ENCODE results near the gene ADAMTS10. TPM values are rescaled to one million over a fixed set of nuclear protein-coding genes. Genes with fewer than 3 reads are reported as not detected.
"Not testable (repeated sequence)": the region's sequence is repeated elsewhere in the genome, so short reads cannot be mapped to it uniquely, and the experiment has no call there.

ADAMTS10 gene
- polyA plus RNA-seq, 4 donors: 31.1 to 62.8 (median 42.7) TPM

DNA sequence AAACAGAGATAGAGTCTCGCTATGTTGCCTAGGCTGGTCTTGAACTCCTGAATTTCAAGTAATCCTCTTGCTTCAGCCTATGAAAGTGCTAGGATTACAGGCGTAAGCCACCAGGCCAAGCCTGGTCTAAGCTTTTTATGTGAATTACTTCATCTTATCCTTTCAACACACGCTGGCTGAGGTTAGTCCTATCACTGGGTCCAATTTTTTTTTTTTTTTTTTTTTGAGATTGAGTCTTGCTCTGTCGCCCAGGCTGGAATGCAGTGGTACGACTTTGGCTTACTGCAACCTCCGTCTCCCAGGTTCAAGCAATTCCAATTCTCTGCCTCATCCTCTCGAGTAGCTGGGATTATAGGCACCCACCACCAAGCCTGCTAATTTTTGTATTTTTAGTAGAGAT lies 43.7 kb downstream of the ADAMTS10 start:
- no peak for DNase-seq (ENCODE audit: low read depth in 4 of 4, low spot score in 3 of 4)

DNA sequence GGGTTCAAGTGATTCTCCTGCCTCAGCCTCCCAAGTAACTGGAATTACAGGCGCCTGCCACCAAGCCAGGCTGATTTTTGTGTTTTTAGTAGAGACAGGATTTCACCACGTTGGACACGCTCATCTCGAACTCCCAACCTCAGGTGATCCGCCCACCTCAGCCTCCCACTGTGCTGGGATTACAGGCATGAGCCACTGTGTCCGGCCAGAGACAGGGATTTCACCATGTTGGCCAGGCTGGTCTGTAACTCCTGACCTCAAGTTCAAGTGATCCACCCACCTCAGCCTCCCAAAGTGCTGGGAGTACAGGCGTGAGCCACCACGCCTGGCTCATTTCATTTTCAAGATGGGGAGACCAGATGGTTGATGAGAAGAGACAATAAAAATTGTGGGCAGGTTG lies 45.6 kb downstream of the ADAMTS10 start:
- not testable (repeated sequence) for DNase-seq (ENCODE audit: low read depth in 4 of 4, low spot score in 3 of 4)

DNA sequence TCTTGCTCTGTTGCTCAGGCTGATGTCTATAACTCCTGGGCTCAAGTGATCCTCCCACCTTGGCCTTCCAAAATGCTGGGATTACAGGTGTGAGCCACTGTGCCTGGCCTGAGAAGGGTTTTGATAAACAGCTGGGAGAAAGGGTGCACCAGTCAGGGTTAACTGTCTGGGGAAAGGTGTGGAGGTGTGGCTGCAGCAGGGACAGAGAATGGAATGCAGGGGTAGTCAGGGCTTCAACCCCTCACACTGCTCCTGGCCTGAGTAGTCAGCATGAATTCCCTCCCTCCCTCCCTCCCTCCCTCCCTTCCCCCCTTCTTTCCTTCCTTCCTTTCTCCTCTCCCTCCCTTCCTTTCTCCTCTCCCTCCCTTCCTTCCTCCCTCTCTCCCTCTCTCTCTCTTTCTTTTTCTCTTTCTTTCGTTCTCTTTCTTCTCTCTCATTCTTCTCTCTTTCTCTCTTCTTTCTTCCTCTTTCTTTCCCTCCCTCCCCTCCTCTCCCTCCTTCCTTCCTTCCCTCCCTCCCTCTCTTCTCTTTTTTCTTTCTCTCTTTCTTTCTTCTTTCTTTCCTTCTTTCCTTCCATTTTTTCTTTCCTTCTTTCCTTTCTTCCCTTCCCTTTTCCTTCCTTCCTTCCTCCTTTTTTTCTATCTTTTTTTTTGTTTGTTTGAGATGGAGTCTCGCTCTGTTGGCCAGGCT lies 49.3 kb downstream of the ADAMTS10 start:
- no peak for DNase-seq (ENCODE audit: low read depth in 4 of 4, low spot score in 3 of 4)

DNA sequence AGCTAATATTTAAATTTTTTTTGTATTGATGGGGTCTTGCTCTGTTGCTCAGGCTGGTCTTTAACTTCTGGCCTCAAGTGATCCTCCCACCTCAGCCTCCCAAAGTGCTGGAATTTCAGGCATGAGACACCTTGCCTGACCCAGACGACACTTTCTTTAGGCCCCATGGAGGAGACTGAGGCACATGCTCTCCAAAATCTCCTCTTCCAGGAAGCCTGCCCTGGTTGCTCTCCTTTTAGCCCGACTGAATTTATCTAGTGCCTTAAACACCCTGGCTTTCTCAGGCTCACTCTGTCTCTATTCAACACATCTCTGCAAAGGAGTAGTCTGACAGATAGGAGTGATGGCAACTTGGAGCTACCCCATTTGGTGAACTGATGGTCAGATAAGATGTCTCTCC lies 52.2 kb downstream of the ADAMTS10 start:
- DNase-seq (ENCODE audit: low read depth in 4 of 4, low spot score in 3 of 4): no peak

DNA sequence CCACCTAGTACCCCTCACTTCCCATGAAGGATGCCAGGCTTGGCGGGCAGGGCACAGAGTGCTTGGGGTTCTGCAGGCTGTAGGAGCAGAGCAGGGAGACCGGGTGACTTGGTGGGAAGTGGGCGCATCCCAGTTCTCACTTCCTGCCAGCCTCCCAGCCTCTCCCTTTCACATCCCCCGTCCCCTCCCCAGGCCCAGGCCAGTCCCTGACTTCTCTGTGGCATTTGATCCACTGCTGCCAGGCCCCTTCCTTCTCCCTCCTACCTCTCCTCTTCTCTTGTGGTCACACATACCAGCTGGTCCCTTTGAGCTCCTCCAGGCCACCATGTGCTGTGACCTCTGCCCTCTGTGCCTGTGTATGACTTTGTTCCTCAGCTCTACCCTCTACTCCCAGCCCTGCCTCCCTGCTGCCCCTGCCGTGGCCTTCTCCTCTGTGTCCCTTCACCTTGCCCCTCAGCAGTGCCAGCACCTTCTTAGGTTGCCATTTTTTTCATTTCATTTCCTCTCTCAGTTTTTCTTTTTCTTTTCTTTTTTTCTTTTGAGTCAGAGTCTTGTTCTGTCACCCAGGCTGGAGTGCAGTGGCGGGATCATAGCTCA lies 52.8 kb downstream of the ADAMTS10 start:
- DNase-seq (ENCODE audit: low read depth in 4 of 4, low spot score in 3 of 4): no peak

DNA sequence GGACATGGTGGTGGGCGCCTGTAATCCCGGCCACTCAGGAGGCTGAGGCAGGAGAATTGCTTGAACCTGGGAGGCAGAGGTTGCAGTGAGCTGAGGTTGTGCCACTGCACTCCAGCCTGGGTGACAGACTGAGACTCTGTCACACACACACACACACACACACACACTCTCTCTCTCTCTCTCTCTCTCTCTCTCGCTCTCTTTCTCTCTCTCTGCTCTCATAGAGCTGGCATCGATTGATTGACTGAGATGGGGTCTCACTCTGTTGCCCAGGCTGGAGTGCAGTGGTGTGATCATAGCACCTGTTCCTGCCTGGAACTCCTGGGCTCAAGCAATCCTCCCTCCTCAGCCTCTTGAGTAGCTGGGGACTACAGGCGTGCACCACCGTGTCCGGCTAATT lies 56.8 kb downstream of the ADAMTS10 start:
- not testable (repeated sequence) for DNase-seq (ENCODE audit: low read depth in 4 of 4, low spot score in 3 of 4)

DNA sequence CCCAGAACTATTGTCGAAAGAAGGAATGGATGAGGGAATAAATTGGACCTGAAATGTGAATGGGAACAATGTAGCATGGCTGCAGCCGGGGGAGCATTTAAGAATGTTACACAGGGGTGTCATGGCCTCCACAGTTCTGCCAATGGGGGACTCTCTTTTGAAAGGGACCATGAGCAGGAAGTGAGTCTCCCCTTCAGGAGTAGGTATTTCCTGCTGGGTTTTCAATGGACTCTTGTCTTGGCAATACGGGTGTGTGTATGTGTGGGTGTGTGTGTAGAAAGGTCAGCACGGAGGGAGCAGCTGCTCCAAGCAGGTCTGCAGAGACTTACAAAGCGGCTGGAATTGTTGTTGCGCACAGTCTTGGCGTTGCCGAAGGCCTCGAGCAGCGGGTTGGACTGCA lies 57.7 kb downstream of the ADAMTS10 start:
- no peak for DNase-seq (ENCODE audit: low read depth in 4 of 4, low spot score in 3 of 4)

DNA sequence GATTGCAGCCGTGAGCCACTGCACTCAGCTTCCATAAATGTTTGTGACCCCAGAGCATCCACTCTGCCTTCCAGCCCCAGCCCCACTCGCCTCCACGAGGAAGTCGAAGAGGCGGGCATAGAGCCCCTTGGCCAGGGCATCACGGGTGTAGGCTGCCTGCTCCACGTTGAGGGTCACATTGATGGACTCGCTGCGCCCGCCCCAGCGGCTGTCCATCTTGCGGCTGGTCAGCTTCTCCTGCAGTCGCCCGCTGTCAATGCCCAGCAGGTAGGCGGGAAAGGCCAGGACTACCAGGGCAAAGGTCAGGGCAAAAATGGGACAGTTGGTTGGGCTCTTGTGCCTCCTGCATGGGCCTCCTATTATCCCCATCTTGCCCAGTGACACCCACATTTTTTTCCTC lies 60.4 kb downstream of the ADAMTS10 start:
- DNase-seq (ENCODE audit: low read depth in 4 of 4, low spot score in 3 of 4): no peak

DNA sequence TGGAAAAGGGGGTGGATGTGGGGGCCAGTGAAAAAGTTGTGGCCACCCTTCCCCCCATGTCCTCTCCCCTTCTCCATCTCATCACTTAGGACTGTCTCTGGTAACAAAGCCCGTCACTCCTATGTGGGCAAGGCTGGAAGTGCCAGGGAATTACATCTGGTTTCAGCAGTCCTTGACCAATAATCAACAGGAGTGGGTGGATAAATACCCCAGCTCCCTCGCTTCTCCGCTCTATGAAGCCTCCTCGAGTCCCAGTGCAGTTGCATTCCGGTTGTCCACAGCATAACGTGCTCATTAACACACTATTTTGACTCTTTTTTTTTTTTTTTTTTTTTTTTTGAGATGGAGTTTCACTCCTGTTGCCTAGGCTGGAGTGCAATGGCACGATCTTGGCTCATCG lies 64.8 kb downstream of the ADAMTS10 start:
- DNase-seq (ENCODE audit: low read depth in 4 of 4, low spot score in 3 of 4): no peak

DNA sequence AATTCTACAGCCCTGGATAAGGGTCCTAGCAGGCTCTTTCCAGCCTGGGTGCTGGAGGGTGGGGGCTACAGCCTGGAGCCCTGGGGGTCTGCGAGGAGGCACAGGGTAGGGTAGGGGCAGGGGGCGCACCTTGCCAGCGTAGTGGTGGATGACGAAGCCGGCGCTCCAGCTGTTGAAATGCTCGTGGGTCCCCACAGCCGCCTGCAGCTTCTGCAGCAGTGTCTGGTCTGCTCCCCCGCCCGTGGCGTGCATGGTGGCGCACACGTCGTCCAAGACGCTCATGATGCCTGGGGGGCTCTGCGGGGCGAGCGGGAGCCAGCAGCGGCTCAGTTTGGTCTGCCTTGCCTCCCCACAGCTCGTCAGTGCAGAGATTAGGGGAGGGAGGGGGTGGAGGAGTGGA lies 66.3 kb downstream of the ADAMTS10 start:
- no peak for DNase-seq (ENCODE audit: low read depth in 4 of 4, low spot score in 3 of 4)

DNA sequence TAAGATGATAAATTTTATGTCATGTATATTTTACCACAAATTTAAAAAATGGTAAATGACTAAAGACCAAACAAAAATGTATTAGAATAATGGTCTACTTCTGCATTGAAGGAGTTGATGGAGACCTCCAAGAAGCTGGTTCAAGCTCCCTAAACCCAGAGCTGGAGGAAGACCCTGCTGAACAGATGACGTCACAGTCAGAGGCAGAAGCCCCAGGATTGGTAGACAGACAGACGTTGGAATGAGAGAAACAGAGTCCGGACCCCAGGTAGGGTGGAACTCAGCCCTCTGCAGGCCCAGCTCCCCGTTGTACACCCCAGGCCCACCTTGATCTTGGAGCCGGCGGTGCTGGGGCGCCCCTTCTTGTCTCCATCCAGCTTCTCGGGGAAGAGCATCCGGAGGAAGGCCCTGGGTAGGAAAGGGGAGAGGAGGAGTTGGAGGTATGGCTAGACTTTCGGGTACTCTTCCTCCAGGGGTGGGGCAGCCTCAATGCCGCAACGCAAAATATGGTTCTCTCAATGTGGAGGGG lies 70.8 kb downstream of the ADAMTS10 start:
- no peak for DNase-seq (ENCODE audit: low read depth in 4 of 4, low spot score in 3 of 4)

DNA sequence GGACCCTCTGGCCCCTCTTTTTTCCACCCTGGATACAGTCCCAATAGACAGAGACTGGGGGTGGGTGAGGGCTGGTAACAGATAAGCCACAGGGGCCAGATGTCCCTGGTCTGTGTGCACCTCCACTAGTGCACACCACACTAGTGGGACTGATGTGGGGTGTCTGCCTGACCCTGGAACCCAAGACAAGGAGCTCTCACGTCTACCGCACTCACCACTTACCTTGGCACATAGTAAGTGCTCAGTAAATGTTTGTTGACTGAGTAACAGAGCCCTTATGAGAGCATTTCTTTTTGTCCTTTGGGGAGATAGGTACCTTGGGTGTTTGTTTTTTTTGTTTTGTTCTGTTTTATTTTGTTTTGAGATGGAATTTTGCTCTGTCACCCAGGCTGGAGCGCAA lies 73.4 kb downstream of the ADAMTS10 start:
- no peak for DNase-seq (ENCODE audit: low read depth in 4 of 4, low spot score in 3 of 4)

DNA sequence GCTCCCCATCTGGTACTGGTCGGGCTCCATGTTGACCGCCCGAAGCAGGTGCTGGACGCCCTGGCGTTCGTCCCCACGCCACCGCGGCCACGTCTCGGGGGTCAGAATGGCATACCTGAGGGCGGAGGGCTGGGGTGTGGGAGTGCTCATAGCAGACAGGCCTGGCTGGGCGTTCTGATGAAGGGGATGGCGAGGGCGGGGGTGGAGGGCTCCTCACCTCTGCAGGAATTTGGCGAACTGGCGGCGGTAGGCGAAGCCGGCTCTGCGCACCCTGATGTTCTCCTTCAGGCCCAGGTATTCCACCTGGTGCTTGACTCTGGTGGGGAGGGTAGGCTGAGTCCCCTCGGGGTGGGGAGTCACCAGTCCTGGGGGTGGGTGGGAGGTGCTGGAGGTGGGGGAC lies 74.2 kb downstream of the ADAMTS10 start:
- DNase-seq (ENCODE audit: low read depth in 4 of 4, low spot score in 3 of 4): no peak

DNA sequence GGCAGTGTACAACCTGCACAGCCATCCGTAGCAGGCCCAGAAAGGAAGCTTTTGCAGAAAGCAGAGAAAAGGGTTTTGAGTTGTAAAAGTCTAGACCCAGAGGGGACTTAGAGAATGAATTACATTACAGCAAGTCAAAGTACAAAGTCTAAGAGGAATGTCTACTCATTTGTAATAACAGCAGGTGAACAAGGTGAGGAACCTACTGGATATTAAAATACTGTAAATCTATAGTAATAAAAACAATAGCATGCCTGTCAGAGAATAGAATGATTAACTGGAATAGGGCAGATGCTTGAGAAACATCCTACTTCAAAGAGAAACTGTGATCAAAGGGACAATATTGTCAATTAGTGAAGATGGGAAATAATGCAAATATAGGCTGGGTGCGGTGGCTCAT lies 78.3 kb downstream of the ADAMTS10 start:
- DNase-seq (ENCODE audit: low read depth in 4 of 4, low spot score in 3 of 4): no peak

DNA sequence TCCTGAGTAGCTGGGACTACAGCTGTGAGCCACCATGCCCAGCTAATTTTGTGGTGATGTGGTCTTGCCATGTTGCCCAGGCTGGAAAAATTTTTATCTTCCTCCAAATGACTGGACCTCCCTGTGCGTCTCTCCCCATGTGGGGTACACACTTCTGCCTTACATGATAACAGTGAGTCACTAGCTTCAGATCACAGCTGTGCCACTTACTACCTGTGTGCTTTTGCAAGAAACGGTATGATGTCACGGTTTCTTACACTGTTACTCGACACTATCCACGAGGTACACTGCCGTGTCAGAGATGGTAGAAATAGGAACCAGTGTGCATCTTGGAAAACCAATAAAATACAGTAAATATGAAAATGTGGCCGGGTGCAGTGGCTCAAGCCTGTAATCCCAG lies 79.0 kb downstream of the ADAMTS10 start:
- DNase-seq (ENCODE audit: low read depth in 4 of 4, low spot score in 3 of 4): no peak

Other genes with a start within 250 kb of the ADAMTS10 start
- 1 to 10 TPM; 2.8 to 5.3 (median 3.4) TPM for gene ANGPTL4, start 246.6 kb downstream of the ADAMTS10 start, polyA plus RNA-seq (ENCODE audit: insufficient read length in 4 of 4)
- gene RAB11B, start 220.4 kb downstream of the ADAMTS10 start, polyA plus RNA-seq (ENCODE audit: insufficient read length in 4 of 4): 100 to 1,000 TPM; 114 to 180 (median 131) TPM
- 10 to 100 TPM; 10.5 to 17.9 (median 13.5) TPM for gene MARCHF2, start 197.4 kb downstream of the ADAMTS10 start, polyA plus RNA-seq (ENCODE audit: insufficient read length in 4 of 4)
- 100 to 1,000 TPM; 272 to 481 (median 407) TPM for gene HNRNPM, start 165.7 kb downstream of the ADAMTS10 start, polyA plus RNA-seq (ENCODE audit: insufficient read length in 4 of 4)
- gene PRAM1, start 108.1 kb downstream of the ADAMTS10 start, polyA plus RNA-seq (ENCODE audit: insufficient read length in 4 of 4): 1 to 10 TPM in 3 of 4 donors, under 1 TPM in 1; 0.90 to 5.0 (median 1.4) TPM
- 10 to 100 TPM; 14.9 to 28.7 (median 24.1) TPM for gene ZNF414, start 96.5 kb downstream of the ADAMTS10 start, polyA plus RNA-seq (ENCODE audit: insufficient read length in 4 of 4)
- gene MYO1F, start 33.3 kb downstream of the ADAMTS10 start, polyA plus RNA-seq (ENCODE audit: insufficient read length in 4 of 4): 1 to 10 TPM; 3.8 to 9.9 (median 7.4) TPM
- gene NFILZ, start 19.9 kb upstream of the ADAMTS10 start, polyA plus RNA-seq (ENCODE audit: insufficient read length in 4 of 4): not detected
- not detected for gene ACTL9, start 88.1 kb upstream of the ADAMTS10 start, polyA plus RNA-seq (ENCODE audit: insufficient read length in 4 of 4)
- not detected for gene OR2Z1, start 110.9 kb upstream of the ADAMTS10 start, polyA plus RNA-seq (ENCODE audit: insufficient read length in 4 of 4)
- 10 to 100 TPM; 35.5 to 44.1 (median 40.2) TPM for gene ZNF558, start 221.6 kb upstream of the ADAMTS10 start, polyA plus RNA-seq (ENCODE audit: insufficient read length in 4 of 4)
- gene MBD3L1, start 221.7 kb upstream of the ADAMTS10 start, polyA plus RNA-seq (ENCODE audit: insufficient read length in 4 of 4): not detected

All from left renal pelvis (tissue), 4 donors.